HG02973 (cell line): ENCODE measurements around the gene ATP6V1E1.

Source experiments
- ATAC-seq: cut with Tn5 transposase; IDR thresholded peaks from one replicate; pipeline ENCODE4 v1.9.1; 2021; ENCODE audit warnings: moderate library complexity; ENCODE audit not compliant: unreplicated experiment

Gene ATP6V1E1

DNA sequence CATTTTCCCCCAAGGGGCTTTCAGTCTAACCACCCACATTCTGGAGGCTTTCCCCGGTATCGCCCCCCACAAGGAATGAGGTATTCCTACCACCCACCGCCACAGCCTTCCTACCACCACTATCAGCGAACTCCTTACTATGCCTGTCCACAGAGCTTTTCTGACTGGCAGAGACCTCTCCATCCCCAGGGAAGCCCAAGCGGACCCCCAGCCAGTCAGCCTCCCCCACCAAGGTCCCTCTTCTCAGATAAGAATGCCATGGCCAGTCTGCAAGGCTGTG, 79.9 kb downstream of the ATP6V1E1 start:
- ATAC-seq, result no peak

DNA sequence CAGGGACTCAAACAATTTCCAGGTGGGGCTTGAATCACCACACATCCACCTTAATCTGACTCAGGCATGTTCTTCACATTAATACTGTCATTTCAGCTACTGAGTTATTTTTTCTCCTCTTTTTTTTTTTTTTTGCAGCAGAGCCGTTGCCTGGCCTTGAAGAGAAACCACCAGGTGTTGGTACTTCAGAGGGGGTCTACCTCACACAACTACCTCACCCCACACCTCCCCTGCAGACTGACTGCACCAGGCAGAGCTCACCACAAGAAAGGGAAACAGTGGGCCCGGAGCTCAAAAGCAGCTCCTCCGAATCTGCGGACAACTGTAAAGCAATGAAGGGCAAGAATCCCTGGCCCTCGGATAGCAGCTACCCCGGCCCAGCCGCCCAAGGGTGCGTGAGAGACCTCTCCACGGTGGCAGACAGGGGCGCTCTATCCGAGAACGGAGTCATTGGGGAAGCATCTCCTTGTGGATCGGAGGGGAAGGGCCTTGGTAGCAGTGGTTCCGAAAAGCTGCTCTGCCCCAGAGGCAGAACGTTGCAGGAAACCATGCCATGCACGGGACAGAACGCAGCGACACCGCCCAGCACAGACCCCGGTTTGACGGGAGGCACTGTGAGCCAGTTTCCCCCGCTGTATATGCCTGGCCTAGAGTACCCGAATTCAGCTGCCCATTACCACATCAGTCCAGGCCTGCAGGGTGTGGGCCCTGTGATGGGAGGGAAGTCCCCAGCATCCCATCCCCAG, 80.4 kb downstream of the ATP6V1E1 start:
- no peak for ATAC-seq

DNA sequence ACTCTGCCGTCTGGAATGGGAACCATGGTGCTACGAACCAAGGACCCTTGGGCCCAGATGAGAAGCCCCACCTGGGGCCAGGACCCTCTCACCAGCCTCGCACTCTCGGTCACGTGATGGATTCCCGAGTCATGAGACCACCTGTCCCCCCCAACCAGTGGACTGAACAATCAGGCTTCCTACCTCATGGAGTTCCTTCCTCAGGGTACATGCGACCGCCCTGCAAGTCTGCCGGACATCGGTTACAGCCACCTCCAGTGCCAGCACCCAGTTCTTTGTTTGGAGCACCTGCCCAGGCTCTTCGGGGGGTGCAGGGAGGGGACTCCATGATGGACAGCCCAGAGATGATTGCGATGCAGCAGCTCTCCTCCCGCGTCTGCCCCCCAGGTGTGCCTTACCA, 86.1 kb downstream of the ATP6V1E1 start:
- ATAC-seq, result no peak
